ENCODE measurements around the gene ALDH3A2.

ALDH3A2 gene

GRCh38 chr17:19647697-19648474, 665 bp upstream of the ALDH3A2 start (continued):
- TF ChIP-seq ZBTB10 (tag by site-specific recombination; IDR thresholded peaks at IDR 0.05) (peak; percentile 97), ZNF660 (tag by site-specific recombination; IDR thresholded peaks at IDR 0.05) (peak; percentile 11; the same call in 1 of the 2 replicates), ZFP37 (tag by site-specific recombination; IDR thresholded peaks at IDR 0.05) (peak; percentile 11; the same call in 1 of the 2 replicates), ZNF398 (tag by site-specific recombination; IDR thresholded peaks at IDR 0.05) (peak; percentile 86), ZFP3 (tag by site-specific recombination; IDR thresholded peaks at IDR 0.05; ENCODE audit: low read depth) (no peak), ZNF600 (tag by site-specific recombination; IDR thresholded peaks at IDR 0.05) (peak; percentile 57; the same call in 1 of the 2 replicates), KLF1 (tag by site-specific recombination; IDR thresholded peaks at IDR 0.05) (no peak)

GRCh38 chr17:19649274-19649541, 657 bp downstream of the ALDH3A2 start:
- ChIA-PET POLR2A (interaction anchor here (1.1 to 2.7 kb wide), 20 partner anchors 10 to 329 kb away, joined by 3 to 29 read pairs (median 8); partner anchors contain the start of genes AKAP10, MAPK7 and SLC47A1), CTCF (interaction anchor here (0.6 to 5.1 kb wide), 8 partner anchors 10 to 287 kb away, joined by 3 to 35 read pairs (median 6); partner anchors contain the start of gene B9D1)
- Histone ChIP-seq H3K36me3 (ENCODE audit: control insufficient read depth in 2 of 2, insufficient read depth in 1 of 2, low read length in 2 of 2) (peaks cover 6 to 30% of the 10 kb centered on the region in 2 experiments; a peak in 2 of 3 replicates), H3K9me3 (ENCODE audit: control insufficient read depth, insufficient read depth, low read depth, low read length) (no peaks in the 10 kb centered on the region), H3K4me1 (ENCODE audit: control insufficient read depth, insufficient read depth, low read length) (peaks cover 21% of the 10 kb centered on the region), H3K4me3 (ENCODE audit: low read depth, low read length) (peak overlapping the region; percentile 86), H3K27ac (ENCODE audit: extremely low read depth, low read depth, low read length) (peak overlapping the region; percentile 74)
- TF ChIP-seq ZNF335 (tag by site-specific recombination; conservative IDR thresholded peaks at IDR 0.05) (peak; percentile 36; the same call in 1 of the 2 replicates), ZSCAN23 (tag by site-specific recombination; IDR thresholded peaks at IDR 0.05) (no peak), GFI1B (tag by site-specific recombination; IDR thresholded peaks at IDR 0.05) (no peak), ZNF398 (tag by site-specific recombination; IDR thresholded peaks at IDR 0.05) (no peak), ZNF837 (tag by site-specific recombination; IDR thresholded peaks at IDR 0.05) (no peak), KLF9 (tag by site-specific recombination; IDR thresholded peaks at IDR 0.05; ENCODE audit: low read depth) (no peak)

- ChIA-PET POLR2A (no interaction called here), CTCF (no interaction called here)
- Histone ChIP-seq H3K4me1 (ENCODE audit: control insufficient read depth, insufficient read depth, low read length) (peaks cover 16% of the 10 kb centered on the region), H3K27ac (ENCODE audit: extremely low read depth, low read depth, low read length) (no peak overlapping the region), H3K4me3 (ENCODE audit: low read depth, low read length) (no peak overlapping the region; the same call in 1 of the 2 replicates), H3K9me3 (ENCODE audit: control insufficient read depth, insufficient read depth, low read depth, low read length) (peaks cover 5% of the 10 kb centered on the region), H3K36me3 (ENCODE audit: control insufficient read depth in 2 of 2, insufficient read depth in 1 of 2, low read length in 2 of 2) (peaks cover 6 to 46% of the 10 kb centered on the region in 2 experiments; a peak in 2 of 3 replicates)
- TF ChIP-seq PRDM6 (tag by site-specific recombination; IDR thresholded peaks at IDR 0.05) (peak; percentile 37; the same call in 1 of the 2 replicates), ZNF280D (tag by site-specific recombination; IDR thresholded peaks at IDR 0.05) (no peak)
These were observed 2.3 kb downstream of the ALDH3A2 start for GRCh38 chr17:19650826-19651225.
